Raji (cell line): Measurements from ENCODE around the gene ALG3.
A peak's percentile ranks its signal among the peaks of the same experiment; 100 is the strongest.

Experiments used
- POLR2A ChIP-seq: IDR thresholded peaks from 2 replicates; pipeline ENCODE4 v1.6.1; 2011; ENCODE audit warnings: low read depth, low read length, control low read depth; ENCODE audit not compliant: insufficient read depth

The ALG3 gene

DNA sequence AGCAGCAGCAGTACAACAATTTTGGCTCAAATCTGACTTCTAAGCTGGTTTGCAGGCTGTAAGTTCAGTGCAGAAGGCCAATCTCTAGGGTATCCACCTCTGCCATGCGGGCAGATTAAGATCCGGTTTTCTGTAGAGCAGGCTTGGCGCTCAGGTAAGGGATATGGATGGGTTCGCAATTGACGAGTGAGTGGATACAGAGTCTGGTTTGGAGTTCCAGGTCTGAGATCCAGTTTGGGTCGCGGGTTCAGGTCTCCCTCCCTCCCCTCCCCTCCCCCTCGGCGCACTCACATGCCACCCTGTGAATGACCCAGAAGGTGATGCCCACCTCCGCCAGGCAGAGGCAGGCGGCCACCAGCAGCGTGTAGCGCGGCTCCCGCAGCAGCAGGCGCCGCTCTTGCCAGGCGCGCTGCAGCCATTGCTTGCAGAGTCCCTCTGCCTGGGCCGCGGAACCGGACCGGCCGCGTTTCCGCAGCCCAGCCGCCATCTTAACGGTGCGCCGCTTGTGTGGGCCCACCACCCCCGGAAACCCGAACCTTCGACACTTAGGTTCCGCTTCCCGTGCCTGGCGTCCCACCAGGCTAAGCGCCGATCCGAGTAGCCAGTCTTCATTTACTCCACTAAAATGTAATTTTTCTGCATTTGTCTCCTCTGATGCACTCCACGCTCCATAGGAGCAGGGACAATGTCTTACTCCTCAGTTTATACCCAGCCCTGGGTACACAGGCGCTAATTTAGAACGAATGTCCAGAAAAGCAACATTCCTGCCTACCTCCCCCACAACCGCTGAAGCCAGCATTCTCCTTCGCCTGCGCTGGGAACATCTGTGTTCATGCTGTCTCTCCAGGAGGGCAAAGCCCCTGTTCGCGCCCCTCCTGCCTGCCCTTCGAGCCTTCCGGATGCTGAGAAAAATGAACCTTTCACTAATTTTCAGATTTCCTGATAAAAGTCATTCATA is at the start of gene ALG3:
TSS of gene ALG3 (minus strand) at position 509 of the 958 bp plus-strand sequence. CDS start at position 487, 22 bp downstream.
- TF ChIP-seq POLR2A, result peak; percentile 96

DNA sequence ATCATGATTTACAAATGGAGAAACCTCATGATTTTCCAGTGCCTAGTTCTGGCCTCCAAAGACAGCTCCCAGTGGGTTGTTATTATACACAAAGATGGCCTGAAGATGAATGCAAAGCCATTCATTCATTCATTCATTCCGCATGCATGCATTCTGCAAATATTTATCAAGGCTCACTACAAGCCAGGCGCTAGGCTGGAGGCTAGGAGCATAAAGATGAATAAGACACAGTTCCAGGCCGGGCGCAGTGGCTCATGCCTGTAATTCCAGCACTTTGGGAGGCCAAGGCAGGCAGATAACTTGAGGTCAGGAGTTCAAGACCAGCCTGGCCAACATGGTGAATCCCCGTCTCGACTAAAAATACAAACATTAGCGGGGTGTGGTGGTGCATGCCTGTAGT is 47.9 kb upstream of the ALG3 start:
- no peak for TF ChIP-seq POLR2A

DNA sequence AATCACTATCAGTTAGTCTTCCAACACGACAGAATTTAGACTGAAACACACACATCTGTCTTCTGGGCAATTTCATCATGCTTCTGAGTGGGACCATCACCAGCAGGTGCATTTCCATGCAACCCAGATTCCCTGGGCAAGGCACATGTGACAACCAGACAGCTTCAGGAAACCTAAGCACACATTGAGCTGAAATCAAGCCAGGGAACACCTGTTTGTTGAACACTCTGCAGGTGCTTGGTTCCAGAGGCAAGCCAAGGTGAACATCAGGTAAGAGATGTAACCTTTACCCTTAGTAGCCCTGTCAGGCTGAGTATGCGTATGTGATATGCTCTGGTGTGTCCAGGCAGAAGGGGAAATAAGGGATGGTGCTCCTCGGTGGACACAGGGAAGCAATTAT is 47.0 kb upstream of the ALG3 start:
- TF ChIP-seq POLR2A, result no peak

DNA sequence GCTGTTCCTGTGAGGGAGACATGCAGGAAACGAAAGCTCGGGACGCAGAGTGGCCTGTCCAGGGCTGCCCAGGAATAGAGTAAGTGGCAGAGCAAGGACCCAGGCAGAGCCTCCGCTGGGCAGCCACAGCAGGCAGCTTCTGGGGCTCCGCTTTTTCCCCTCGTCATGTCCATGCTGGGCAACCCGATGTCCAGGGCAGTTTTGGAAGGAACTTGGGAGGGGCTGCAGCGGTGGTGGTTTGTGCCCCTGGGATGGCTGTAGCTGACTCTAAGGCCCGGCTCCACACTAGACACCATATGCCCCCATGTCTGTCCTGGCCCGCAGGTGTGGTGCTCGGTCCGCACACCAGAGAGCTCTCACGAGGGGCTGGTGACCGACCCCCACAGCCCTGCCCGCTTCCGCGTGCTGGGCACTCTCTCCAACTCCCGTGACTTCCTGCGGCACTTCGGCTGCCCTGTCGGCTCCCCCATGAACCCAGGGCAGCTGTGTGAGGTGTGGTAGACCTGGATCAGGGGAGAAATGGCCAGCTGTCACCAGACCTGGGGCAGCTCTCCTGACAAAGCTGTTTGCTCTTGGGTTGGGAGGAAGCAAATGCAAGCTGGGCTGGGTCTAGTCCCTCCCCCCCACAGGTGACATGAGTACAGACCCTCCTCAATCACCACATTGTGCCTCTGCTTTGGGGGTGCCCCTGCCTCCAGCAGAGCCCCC is 43.1 kb upstream of the ALG3 start:
- no peak for TF ChIP-seq POLR2A

DNA sequence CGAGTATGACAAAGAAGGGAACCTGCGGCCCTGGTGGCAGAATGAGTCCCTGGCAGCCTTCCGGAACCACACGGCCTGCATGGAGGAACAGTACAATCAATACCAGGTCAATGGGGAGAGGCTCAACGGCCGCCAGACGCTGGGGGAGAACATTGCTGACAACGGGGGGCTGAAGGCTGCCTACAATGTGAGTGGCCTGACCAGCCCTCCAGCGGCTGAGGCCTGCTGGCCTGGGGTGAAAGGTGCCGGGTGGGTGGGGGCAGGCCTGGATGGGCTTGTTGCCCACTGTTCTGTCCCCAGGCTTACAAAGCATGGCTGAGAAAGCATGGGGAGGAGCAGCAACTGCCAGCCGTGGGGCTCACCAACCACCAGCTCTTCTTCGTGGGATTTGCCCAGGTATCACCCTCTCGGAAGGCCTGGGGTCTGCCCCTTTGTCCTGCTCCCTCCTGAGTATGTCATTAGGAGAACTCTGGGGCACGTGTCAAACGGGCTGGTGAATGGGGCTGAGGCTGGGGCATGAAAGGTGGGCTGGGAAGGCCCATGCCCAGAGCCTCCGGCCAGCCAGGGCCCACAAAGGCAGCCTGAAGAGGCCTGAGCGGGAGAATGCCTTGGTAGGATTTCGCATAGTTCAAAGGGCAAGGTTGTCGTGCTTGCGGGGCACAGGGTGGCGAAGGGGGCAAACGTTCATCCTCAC is 42.4 kb upstream of the ALG3 start:
- TF ChIP-seq POLR2A, result no peak

DNA sequence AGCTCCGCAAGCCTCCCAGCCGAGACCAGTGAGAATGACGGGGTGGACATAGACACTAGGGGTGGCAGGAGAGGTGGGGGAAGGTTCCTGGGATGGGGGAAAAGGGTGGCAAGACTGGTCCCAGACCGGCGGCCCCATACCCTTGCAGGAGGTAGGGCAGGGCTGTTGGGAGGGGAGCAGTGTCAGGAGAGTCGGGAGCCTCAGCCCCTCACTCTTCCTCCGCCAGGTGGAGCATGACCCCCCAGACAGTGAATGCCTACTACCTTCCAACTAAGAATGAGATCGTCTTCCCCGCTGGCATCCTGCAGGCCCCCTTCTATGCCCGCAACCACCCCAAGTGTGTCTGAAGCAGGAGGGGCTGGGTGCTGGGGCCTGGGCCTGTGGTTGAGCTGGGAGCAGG is 41.6 kb upstream of the ALG3 start:
- TF ChIP-seq POLR2A, result no peak

DNA sequence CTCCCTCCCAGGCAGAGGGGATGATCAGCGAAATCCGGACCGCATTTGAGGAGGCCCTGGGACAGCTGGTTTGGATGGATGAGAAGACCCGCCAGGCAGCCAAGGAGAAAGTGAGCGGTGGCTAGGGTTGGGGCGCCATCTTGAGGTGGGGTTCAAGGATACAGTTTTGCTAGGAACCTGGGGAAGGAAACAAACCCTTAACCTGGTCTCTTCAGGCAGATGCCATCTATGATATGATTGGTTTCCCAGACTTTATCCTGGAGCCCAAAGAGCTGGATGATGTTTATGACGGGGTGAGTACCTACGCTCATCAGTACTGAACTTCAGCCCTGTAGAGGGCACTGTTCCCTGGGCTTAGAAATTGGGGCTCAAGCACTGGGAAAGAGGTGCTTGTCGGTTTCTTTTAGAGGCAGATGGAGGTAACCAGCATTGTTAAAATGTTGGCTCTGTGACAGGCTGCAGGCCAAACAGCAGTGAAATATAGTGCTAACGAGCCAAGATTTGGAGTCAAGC is 40.7 kb upstream of the ALG3 start:
- no peak for TF ChIP-seq POLR2A

DNA sequence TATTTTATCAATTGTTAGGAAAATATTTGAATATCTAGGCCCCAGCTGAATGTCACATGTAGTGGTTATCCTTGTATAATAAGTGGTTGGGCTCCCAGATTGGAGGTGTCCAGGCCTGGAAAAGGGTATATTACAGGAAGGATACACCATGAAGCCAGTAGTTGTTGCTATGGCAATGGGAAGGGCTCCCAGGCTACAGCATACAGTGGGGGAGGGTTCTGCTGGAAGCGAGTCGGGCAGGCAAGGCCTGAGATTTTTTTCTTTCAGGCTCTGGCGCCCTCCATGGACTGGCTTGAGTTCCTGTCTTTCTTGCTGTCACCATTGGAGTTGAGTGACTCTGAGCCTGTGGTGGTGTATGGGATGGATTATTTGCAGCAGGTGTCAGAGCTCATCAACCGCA is 35.9 kb upstream of the ALG3 start:
- TF ChIP-seq POLR2A, result no peak

DNA sequence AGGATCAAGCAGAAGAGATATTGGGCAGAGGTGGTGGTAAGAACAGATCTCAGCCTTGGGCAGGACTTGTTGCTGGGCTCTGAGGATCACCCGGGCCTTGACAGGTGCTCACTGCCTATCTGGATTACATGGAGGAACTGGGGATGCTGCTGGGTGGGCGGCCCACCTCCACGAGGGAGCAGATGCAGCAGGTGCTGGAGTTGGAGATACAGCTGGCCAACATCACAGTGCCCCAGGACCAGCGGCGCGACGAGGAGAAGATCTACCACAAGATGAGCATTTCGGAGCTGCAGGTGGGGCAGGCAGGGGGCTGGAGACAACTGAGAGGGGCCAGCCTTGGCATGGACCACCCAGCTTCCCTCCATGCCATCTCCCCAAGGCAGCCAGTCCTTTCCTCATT is 34.9 kb upstream of the ALG3 start:
- TF ChIP-seq POLR2A, result no peak

DNA sequence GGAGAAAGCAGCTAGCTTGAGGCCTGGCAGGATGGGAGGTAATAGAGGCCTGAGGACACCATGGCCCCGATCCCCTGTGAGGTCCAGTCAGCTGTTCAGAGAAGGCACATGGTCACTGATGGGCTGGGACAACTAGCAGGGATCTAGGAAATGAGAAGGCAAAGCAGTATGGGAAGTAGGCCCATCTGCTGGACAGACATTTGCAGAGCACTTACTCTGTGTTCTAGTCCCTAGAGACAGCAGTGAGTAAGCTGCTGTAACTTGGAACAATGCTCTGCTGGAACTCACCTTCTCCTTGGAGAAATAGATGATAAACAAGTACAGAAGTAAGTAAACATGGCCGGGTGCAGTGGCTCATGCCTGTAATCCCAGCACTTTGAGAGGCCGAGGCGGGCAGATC is 34.2 kb upstream of the ALG3 start:
- TF ChIP-seq POLR2A, result no peak

DNA sequence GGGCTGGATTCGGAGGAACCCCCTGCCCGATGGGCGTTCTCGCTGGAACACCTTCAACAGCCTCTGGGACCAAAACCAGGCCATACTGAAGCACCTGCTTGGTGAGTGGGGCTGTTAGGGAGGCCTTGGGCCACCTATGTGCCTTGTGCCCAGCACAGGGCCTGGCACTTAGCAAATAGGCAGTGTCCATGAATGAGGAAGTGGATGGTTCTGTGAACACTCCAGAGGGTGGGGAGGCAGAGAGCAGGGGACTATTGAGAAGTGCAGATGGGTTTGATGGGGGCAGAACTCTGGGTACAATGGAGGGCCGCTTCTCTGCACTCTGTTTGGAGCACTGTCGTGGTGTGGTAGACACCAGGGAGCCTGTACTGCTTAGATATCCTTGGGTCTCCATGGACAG is 28.6 kb upstream of the ALG3 start:
- no peak for TF ChIP-seq POLR2A

DNA sequence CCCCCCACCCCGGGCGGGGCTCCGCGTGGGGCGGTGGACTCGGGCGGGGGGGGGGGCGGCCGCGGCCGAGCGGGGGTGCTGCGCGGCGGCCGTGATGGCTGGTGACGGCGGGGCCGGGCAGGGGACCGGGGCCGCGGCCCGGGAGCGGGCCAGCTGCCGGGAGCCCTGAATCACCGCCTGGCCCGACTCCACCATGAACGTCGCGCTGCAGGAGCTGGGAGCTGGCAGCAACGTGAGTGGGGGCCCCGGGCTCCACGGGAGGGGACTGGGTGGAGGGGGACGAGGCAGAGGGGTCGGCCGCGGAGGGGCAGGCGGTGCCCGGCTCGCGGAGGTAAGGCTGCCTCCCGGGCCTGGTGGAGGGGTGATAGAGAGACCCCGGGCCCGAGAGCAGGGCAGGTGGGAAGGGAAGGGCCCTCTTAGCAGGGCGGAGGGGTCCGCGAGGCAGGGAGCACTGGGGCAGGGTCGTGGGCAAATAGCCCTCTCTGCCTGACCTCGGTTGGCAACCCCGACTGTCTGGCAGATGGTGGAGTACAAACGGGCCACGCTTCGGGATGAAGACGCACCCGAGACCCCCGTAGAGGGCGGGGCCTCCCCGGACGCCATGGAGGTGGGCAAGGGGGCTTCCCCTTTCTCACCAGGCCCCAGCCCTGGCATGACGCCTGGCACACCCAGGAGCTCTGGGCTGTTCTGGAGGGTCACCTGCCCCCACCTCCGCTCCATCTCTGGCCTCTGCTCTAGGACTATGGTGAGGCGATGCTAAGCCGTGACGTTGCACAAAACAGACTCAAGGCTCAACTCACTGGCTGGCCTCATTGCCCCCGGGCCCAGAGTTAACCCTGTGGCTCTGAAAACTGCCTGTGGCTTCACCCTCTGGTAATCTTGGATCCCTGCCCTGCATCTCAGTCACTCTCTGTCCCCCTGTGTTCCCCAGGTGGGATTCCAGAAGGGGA is 27.5 kb upstream of the ALG3 start, which contains the start of gene ECE2:
TSS of gene ECE2 (plus strand) at position 62 of the 950 bp plus-strand sequence. CDS start at position 194, 132 bp downstream.
- TF ChIP-seq POLR2A, result no peak

DNA sequence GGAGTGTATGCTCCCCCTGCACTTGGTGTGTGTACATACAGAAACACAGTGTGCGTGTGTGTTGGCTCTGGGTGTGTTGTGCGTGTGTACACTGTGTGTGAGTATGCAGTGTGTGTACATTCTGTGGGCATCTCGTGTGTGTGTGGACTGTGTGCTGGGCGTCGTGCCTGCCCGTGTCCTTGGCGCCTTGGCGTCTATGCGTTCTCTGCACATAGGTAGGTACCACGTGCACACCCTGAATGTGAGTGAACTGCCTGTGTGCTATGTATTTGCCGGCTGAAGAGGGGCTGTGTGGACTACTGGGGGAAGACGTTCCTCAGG is 26.6 kb upstream of the ALG3 start:
- no peak for TF ChIP-seq POLR2A

DNA sequence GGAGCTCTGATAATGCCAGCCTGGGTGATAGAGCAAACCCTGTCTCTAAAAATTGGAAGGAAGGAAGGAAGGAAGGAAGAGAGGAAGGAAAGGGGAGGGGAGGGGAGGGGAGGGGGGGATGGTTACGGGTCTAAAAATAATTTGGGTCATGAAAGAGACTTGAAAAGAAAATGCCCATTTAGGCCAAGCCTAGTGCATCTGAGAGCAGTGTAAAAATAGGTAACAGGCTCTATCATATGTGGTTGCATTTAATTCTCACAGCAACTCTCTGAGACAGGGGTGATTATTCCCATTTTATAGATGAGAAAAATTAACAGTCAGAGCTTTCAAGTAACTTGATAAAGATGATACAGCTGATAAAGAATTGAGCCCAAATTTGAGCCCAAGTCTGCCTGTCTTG is 23.5 kb upstream of the ALG3 start:
- no peak for TF ChIP-seq POLR2A
